ENCODE data around the gene MRRF. TPM values are rescaled to one million over a fixed set of nuclear protein-coding genes. Genes with fewer than 3 reads are reported as not detected.

Gene MRRF
- total and polyA plus RNA-seq, 5 donors from 2014 or later = 13.9 to 24.9 (median 20.0) TPM

GRCh38 chr9:122252796-122253195 is 11.9 kb upstream of the MRRF start:
- H3K4me1 Mint-ChIP-seq = peaks cover 28 to 49% (median 30%) of the 10 kb centered on the region in 4 donors
- Histone ChIP-seq H3K36me3 (ENCODE audit: control insufficient read depth, insufficient read depth, low read length) (peaks cover 72% of the 10 kb centered on the region), H3K27ac (ENCODE audit: insufficient read depth, low read length, poor library complexity, severe bottlenecking) (no peak overlapping the region), H3K4me3 (ENCODE audit: low read depth, low read length) (no peak overlapping the region), H3K27me3 (ENCODE audit: control insufficient read depth, insufficient read depth, low read length) (no peaks in the 10 kb centered on the region), H3K4me1 (ENCODE audit: control insufficient read depth, insufficient read depth, low read length, poor library complexity, severe bottlenecking) (no peaks in the 10 kb centered on the region), H3K9me3 (ENCODE audit: control insufficient read depth in 2 of 2, low read length in 2 of 2) (no peaks in the 10 kb centered on the region)
- DNase-seq (no peak), ATAC-seq (ENCODE audit: low read depth in 2 of 2) (no peak)
- peaks cover 39% of the 10 kb centered on the region for H3K36me3 Mint-ChIP-seq
- H3K27ac Mint-ChIP-seq = peak overlapping the region in 1 of 3 donors; percentile 52
- H3K27me3 Mint-ChIP-seq = no peaks in the 10 kb centered on the region
- H3K9me3 Mint-ChIP-seq = no peaks in the 10 kb centered on the region
- no peak overlapping the region for H3K4me3 Mint-ChIP-seq

GRCh38 chr9:122254761-122255160 is 9.9 kb upstream of the MRRF start:
- DNase-seq (no peak), ATAC-seq (ENCODE audit: low read depth in 2 of 2) (no peak)
- no peaks in the 10 kb centered on the region for H3K9me3 ChIP-seq (ENCODE audit: control insufficient read depth in 2 of 2, low read length in 2 of 2)
- H3K4me1 ChIP-seq (ENCODE audit: control insufficient read depth, insufficient read depth, low read length, poor library complexity, severe bottlenecking) = no peaks in the 10 kb centered on the region
- peaks cover 28 to 50% (median 35%) of the 10 kb centered on the region in 4 donors for H3K4me1 Mint-ChIP-seq
- H3K4me3 ChIP-seq (ENCODE audit: low read depth, low read length) = no peak overlapping the region
- H3K36me3 ChIP-seq (ENCODE audit: control insufficient read depth, insufficient read depth, low read length) = peaks cover 69% of the 10 kb centered on the region
- H3K36me3 Mint-ChIP-seq = peaks cover 44% of the 10 kb centered on the region
- no peaks in the 10 kb centered on the region for H3K27me3 ChIP-seq (ENCODE audit: control insufficient read depth, insufficient read depth, low read length)
- H3K9me3 Mint-ChIP-seq = no peaks in the 10 kb centered on the region
- H3K27me3 Mint-ChIP-seq = no peaks in the 10 kb centered on the region
- H3K4me3 Mint-ChIP-seq = peak overlapping the region in 1 of 4 donors; percentile 92
- no peak overlapping the region for H3K27ac ChIP-seq (ENCODE audit: insufficient read depth, low read length, poor library complexity, severe bottlenecking)
- no peak overlapping the region for H3K27ac Mint-ChIP-seq

- Mint-ChIP-seq H3K4me1 (peaks cover 28 to 56% (median 38%) of the 10 kb centered on the region in 4 donors), H3K27ac (peak overlapping the region in 1 of 3 donors; percentile 15), H3K27me3 (no peaks in the 10 kb centered on the region), H3K36me3 (peaks cover 39% of the 10 kb centered on the region), H3K9me3 (no peaks in the 10 kb centered on the region), H3K4me3 (no peak overlapping the region)
- Histone ChIP-seq H3K36me3 (ENCODE audit: control insufficient read depth, insufficient read depth, low read length) (peaks cover 76% of the 10 kb centered on the region), H3K27me3 (ENCODE audit: control insufficient read depth, insufficient read depth, low read length) (no peaks in the 10 kb centered on the region), H3K9me3 (ENCODE audit: control insufficient read depth in 2 of 2, low read length in 2 of 2) (no peaks in the 10 kb centered on the region), H3K4me1 (ENCODE audit: control insufficient read depth, insufficient read depth, low read length, poor library complexity, severe bottlenecking) (no peaks in the 10 kb centered on the region), H3K4me3 (ENCODE audit: low read depth, low read length) (no peak overlapping the region), H3K27ac (ENCODE audit: insufficient read depth, low read length, poor library complexity, severe bottlenecking) (no peak overlapping the region)
- DNase-seq (no peak), ATAC-seq (ENCODE audit: low read depth in 2 of 2) (no peak)
Observed at GRCh38 chr9:122256206-122256605, 8.5 kb upstream of the MRRF start.

DNA sequence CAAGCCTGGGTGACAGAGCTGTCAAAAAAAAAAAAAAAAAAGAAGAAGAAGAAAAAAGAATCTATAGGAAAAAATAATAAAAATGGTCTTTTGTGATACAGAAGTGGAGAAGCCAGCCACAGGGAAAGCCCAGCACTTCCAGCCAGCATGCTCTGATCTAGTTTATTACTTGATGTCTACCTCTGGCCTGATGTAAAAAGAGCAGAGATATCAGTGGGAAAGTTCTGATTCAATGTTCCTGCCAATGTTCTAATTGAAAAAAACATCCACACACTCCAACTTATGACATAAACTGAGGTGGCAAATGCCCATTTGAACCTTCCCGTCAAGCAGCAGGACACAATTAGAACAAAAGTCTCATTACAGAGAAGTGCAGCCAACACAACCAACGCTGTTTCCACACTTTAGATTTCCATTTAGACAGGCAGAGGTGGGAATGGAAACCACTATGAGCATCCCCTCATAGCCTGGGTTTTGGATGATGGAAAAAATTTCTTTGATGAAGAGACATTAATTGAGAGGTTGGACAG is 5.7 kb upstream of the MRRF start:
- H3K27ac ChIP-seq (ENCODE audit: insufficient read depth, low read length, poor library complexity, severe bottlenecking) = no peak overlapping the region
- Mint-ChIP-seq H3K27me3 (no peaks in the 10 kb centered on the region), H3K4me1 (peaks cover 40 to 60% (median 52%) of the 10 kb centered on the region in 4 donors), H3K9me3 (no peaks in the 10 kb centered on the region), H3K4me3 (no peak overlapping the region), H3K36me3 (peaks cover 28% of the 10 kb centered on the region), H3K27ac (no peak overlapping the region)
- ATAC-seq (ENCODE audit: low read depth in 2 of 2) = no peak
- peaks cover 59% of the 10 kb centered on the region for H3K36me3 ChIP-seq (ENCODE audit: control insufficient read depth, insufficient read depth, low read length)
- peaks cover 15% of the 10 kb centered on the region for H3K4me1 ChIP-seq (ENCODE audit: control insufficient read depth, insufficient read depth, low read length, poor library complexity, severe bottlenecking)
- no peak overlapping the region for H3K4me3 ChIP-seq (ENCODE audit: low read depth, low read length)
- DNase-seq = no peak
- H3K9me3 ChIP-seq (ENCODE audit: control insufficient read depth in 2 of 2, low read length in 2 of 2) = no peaks in the 10 kb centered on the region
- no peaks in the 10 kb centered on the region for H3K27me3 ChIP-seq (ENCODE audit: control insufficient read depth, insufficient read depth, low read length)

GRCh38 chr9:122261469-122261881 is 3.2 kb upstream of the MRRF start:
- H3K4me1 Mint-ChIP-seq = peaks cover 28 to 68% (median 50%) of the 10 kb centered on the region in 4 donors
- Histone ChIP-seq H3K9me3 (ENCODE audit: control insufficient read depth in 2 of 2, low read length in 2 of 2) (no peaks in the 10 kb centered on the region), H3K4me1 (ENCODE audit: control insufficient read depth, insufficient read depth, low read length, poor library complexity, severe bottlenecking) (peaks cover 30% of the 10 kb centered on the region), H3K27me3 (ENCODE audit: control insufficient read depth, insufficient read depth, low read length) (no peaks in the 10 kb centered on the region), H3K27ac (ENCODE audit: insufficient read depth, low read length, poor library complexity, severe bottlenecking) (no peak overlapping the region), H3K4me3 (ENCODE audit: low read depth, low read length) (no peak overlapping the region), H3K36me3 (ENCODE audit: control insufficient read depth, insufficient read depth, low read length) (peaks cover 45% of the 10 kb centered on the region)
- H3K36me3 Mint-ChIP-seq = peaks cover 24% of the 10 kb centered on the region
- H3K9me3 Mint-ChIP-seq = no peaks in the 10 kb centered on the region
- DNase-seq (no peak), ATAC-seq (ENCODE audit: low read depth in 2 of 2) (no peak)
- peak overlapping the region in 1 of 3 donors; percentile 18 for H3K27ac Mint-ChIP-seq
- H3K27me3 Mint-ChIP-seq = no peaks in the 10 kb centered on the region
- peak overlapping the region in 3 of 4 donors; percentile 17 to 97 (median 39) for H3K4me3 Mint-ChIP-seq

DNA sequence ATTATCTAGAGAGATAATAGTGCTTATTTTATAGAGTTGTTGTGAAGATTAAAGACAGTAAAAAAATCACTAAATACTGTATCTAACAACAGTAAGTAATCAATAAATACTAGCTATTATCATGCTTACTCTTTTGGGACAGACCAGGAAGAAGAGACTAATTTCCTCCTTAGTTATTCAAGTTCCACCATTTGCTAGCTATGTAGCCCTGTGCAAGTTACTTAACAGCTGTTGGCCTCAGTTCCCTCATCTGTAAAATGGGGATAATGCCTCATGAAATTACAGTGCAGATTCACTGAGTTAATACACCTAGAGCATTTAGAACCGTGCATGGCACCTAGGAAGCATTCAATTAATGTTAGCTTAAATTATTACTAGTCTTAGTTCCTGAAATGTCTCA is 2.6 kb upstream of the MRRF start:
- Histone ChIP-seq H3K27me3 (ENCODE audit: control insufficient read depth, insufficient read depth, low read length) (no peaks in the 10 kb centered on the region), H3K4me3 (ENCODE audit: low read depth, low read length) (no peak overlapping the region), H3K4me1 (ENCODE audit: control insufficient read depth, insufficient read depth, low read length, poor library complexity, severe bottlenecking) (peaks cover 30% of the 10 kb centered on the region), H3K36me3 (ENCODE audit: control insufficient read depth, insufficient read depth, low read length) (peaks cover 40% of the 10 kb centered on the region), H3K27ac (ENCODE audit: insufficient read depth, low read length, poor library complexity, severe bottlenecking) (no peak overlapping the region), H3K9me3 (ENCODE audit: control insufficient read depth in 2 of 2, low read length in 2 of 2) (no peaks in the 10 kb centered on the region)
- ATAC-seq (ENCODE audit: low read depth in 2 of 2) (no peak), DNase-seq (no peak)
- H3K9me3 Mint-ChIP-seq = no peaks in the 10 kb centered on the region
- H3K27ac Mint-ChIP-seq = peak overlapping the region in 2 of 3 donors; percentile 99 to 100
- peaks cover 24% of the 10 kb centered on the region for H3K36me3 Mint-ChIP-seq
- H3K4me1 Mint-ChIP-seq = peaks cover 24 to 68% (median 49%) of the 10 kb centered on the region in 4 donors
- H3K4me3 Mint-ChIP-seq = peak overlapping the region; percentile 16 to 97 (median 68)
- H3K27me3 Mint-ChIP-seq = no peaks in the 10 kb centered on the region

GRCh38 chr9:122263699-122264349 is 858 bp upstream of the MRRF start:
- ATAC-seq (ENCODE audit: low read depth in 2 of 2) = no peak
- H3K4me3 Mint-ChIP-seq = peak overlapping the region; percentile 97 to 99 (median 98)

More at GRCh38 chr9:122263699-122264349, 858 bp upstream of the MRRF start:
- peak in 1 of 3 donors; percentile 51 for DNase-seq
- peak overlapping the region; percentile 98 for H3K4me3 ChIP-seq (ENCODE audit: low read depth, low read length)
- peaks cover 28% of the 10 kb centered on the region for H3K36me3 ChIP-seq (ENCODE audit: control insufficient read depth, insufficient read depth, low read length)
- H3K27me3 ChIP-seq (ENCODE audit: control insufficient read depth, insufficient read depth, low read length) = no peaks in the 10 kb centered on the region
- no peaks in the 10 kb centered on the region for H3K27me3 Mint-ChIP-seq
- H3K27ac Mint-ChIP-seq = peak overlapping the region; percentile 98 to 100 (median 99)
- H3K36me3 Mint-ChIP-seq = peaks cover 18% of the 10 kb centered on the region
- peaks cover 20 to 75% (median 50%) of the 10 kb centered on the region in 4 donors for H3K4me1 Mint-ChIP-seq
- H3K9me3 Mint-ChIP-seq = no peaks in the 10 kb centered on the region
- H3K27ac ChIP-seq (ENCODE audit: insufficient read depth, low read length, poor library complexity, severe bottlenecking) = peak overlapping the region; percentile 97
- H3K9me3 ChIP-seq (ENCODE audit: control insufficient read depth in 2 of 2, low read length in 2 of 2) = no peaks in the 10 kb centered on the region
- H3K4me1 ChIP-seq (ENCODE audit: control insufficient read depth, insufficient read depth, low read length, poor library complexity, severe bottlenecking) = peaks cover 39% of the 10 kb centered on the region

Data from CD4-positive, CD25-positive, alpha-beta regulatory T cell (primary cell).